Body of pancreas (tissue), 4 donors: ENCODE measurements around the gene MAMDC2. TPM values are rescaled to one million over a fixed set of nuclear protein-coding genes. Genes with fewer than 3 reads are reported as not detected.

Source experiments
- ATAC-seq: fragments of 150-250 bp; one replicate; pipeline ENCODE4 v1.9.1; 2016
- DNase-seq, 4 donors: peaks; one replicate each; pipeline ENCODE4 v3.0.0-alpha.2; 2019
- H3K27ac ChIP-seq, 4 donors: fragments of 200-600 bp; sonication (generic); 1 replicate in 3 of 4; 2 replicates in 1 of 4; pipeline versions ENCODE4 v1.5.1 to v1.6.1; 2016 to 2019; ENCODE audit warnings: mild to moderate bottlenecking in 1 of 4, mixed read lengths in 1 of 4, moderate library complexity in 1 of 4
- H3K27me3 ChIP-seq, 2 donors: fragments of 200-600 bp; sonication (generic); one replicate each; pipeline ENCODE4 v1.6.0; 2016; ENCODE audit warnings: mild to moderate bottlenecking in 1 of 2
- H3K36me3 ChIP-seq, 2 donors: fragments of 200-600 bp; sonication (generic); replicated peaks in 1 of 2; 2 replicates each; pipeline ENCODE4 v1.5.1; 2016; ENCODE audit warnings: low read depth in 2 of 2; ENCODE audit not compliant: insufficient read depth in 1 of 2
- H3K4me1 ChIP-seq: fragments of 200-600 bp; sonication (generic); one replicate; pipeline ENCODE4 v1.6.0; 2016
- H3K4me3 ChIP-seq, 2 donors: fragments of 200-600 bp; sonication (generic); 1 replicate in 1 of 2; 2 replicates in 1 of 2; pipeline ENCODE4 v1.5.1; 2016 to 2019
- H3K9me3 ChIP-seq, 3 donors: fragments of 200-600 bp; sonication (generic); 1 replicate in 2 of 3; 2 replicates in 1 of 3; pipeline ENCODE4 v1.5.1; 2016
- POLR2A ChIP-seq, 3 donors: fragments of 450-650 bp; IDR thresholded peaks; one replicate each; pipeline ENCODE4 v1.6.1; 2016; ENCODE audit warnings: antibody characterized with exemption in 3 of 3, mild to moderate bottlenecking in 2 of 3
- WGBS, 2 donors: methylation state at CpG; one replicate each; pipeline ENCODE4 v1.1.5; 2017; 5-methylcytosine and 5-hydroxymethylcytosine counted together
- intact Hi-C: fragments of 100-400 bp; cut with DNase I; formaldehyde crosslinking; loops from one replicate; pipeline ENCODE4 v1.15.1; 2023
- total RNA-seq, 2 donors: library from RNA; depleted of rRNA; stranded (reverse); fragments of >200 nt; gene quantifications; one replicate each; pipeline ENCODE4 v1.1.0, GENCODE V29; 2016
- TF ChIP-seq, protein P1 (sequence below), 7 experiments: fragments of 450-650 bp in 4 of 7; fragments of 200-600 bp in 3 of 7; sonication (generic) in 3 of 7; IDR thresholded peaks; one replicate each; pipeline ENCODE4 v1.5.1; 2016 to 2019; ENCODE audit warnings: antibody characterized with exemption in 7 of 7

MAMDC2 gene
- total RNA-seq, 2 donors from 2014 or later = 4.0 to 17.1 TPM

- peak; percentile 64 to 85 (median 75) for DNase-seq
- H3K27ac ChIP-seq = peak overlapping the region in 3 of 4 donors; percentile 6 to 78 (median 69)
- peak; percentile 88 for ATAC-seq
- 11 to 19% methylated on average over 2 of the region's 2 CpGs for WGBS, 2 donors
- intact Hi-C loops = no loop called here
- H3K4me3 ChIP-seq = no peak overlapping the region
- H3K9me3 ChIP-seq = no peaks in the 10 kb centered on the region
- TF ChIP-seq, protein P1, sequence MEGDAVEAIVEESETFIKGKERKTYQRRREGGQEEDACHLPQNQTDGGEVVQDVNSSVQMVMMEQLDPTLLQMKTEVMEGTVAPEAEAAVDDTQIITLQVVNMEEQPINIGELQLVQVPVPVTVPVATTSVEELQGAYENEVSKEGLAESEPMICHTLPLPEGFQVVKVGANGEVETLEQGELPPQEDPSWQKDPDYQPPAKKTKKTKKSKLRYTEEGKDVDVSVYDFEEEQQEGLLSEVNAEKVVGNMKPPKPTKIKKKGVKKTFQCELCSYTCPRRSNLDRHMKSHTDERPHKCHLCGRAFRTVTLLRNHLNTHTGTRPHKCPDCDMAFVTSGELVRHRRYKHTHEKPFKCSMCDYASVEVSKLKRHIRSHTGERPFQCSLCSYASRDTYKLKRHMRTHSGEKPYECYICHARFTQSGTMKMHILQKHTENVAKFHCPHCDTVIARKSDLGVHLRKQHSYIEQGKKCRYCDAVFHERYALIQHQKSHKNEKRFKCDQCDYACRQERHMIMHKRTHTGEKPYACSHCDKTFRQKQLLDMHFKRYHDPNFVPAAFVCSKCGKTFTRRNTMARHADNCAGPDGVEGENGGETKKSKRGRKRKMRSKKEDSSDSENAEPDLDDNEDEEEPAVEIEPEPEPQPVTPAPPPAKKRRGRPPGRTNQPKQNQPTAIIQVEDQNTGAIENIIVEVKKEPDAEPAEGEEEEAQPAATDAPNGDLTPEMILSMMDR (IDR thresholded peaks at IDR 0.05) = no peak
- TF ChIP-seq POLR2A (IDR thresholded peaks at IDR 0.05) = no peak
- no peaks in the 10 kb centered on the region for H3K27me3 ChIP-seq
- H3K4me1 ChIP-seq = peaks cover 26% of the 10 kb centered on the region
- H3K36me3 ChIP-seq = no peaks in the 10 kb centered on the region
Measured at GRCh38 chr9:70053864-70054263, 10.2 kb downstream of the MAMDC2 start.

DNA sequence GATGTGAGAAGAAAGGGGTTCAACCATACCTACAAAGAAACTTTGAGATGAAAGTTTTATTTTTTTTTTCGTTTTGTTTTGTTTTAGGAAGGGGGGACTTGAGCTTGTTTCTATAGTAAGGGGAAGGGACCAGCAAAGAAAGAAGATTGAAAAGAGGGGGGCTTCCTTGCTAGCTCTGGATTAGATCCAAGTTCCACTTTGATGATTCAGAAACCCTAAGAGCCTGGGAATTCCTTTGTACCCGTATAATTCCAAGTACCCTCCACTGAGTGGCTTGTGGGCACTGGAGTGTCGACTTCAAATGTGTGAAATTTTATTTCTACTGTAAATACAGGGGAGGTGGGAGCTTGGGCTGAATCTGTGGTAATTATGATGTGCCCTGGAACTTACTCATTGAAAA lies 10.9 kb downstream of the MAMDC2 start:
- Histone ChIP-seq H3K27ac (peak overlapping the region in 1 of 4 donors; percentile 78), H3K27me3 (no peaks in the 10 kb centered on the region), H3K9me3 (no peaks in the 10 kb centered on the region), H3K36me3 (no peaks in the 10 kb centered on the region), H3K4me1 (peaks cover 26% of the 10 kb centered on the region), H3K4me3 (no peak overlapping the region)
- intact Hi-C loops = no loop called here
- 65 to 80% methylated on average over 3 of the region's 3 CpGs for WGBS, 2 donors
- TF ChIP-seq POLR2A (IDR thresholded peaks at IDR 0.05) = no peak
- TF ChIP-seq, protein P1 (IDR thresholded peaks at IDR 0.05) = no peak
- DNase-seq = no peak
- ATAC-seq = no peak

DNA sequence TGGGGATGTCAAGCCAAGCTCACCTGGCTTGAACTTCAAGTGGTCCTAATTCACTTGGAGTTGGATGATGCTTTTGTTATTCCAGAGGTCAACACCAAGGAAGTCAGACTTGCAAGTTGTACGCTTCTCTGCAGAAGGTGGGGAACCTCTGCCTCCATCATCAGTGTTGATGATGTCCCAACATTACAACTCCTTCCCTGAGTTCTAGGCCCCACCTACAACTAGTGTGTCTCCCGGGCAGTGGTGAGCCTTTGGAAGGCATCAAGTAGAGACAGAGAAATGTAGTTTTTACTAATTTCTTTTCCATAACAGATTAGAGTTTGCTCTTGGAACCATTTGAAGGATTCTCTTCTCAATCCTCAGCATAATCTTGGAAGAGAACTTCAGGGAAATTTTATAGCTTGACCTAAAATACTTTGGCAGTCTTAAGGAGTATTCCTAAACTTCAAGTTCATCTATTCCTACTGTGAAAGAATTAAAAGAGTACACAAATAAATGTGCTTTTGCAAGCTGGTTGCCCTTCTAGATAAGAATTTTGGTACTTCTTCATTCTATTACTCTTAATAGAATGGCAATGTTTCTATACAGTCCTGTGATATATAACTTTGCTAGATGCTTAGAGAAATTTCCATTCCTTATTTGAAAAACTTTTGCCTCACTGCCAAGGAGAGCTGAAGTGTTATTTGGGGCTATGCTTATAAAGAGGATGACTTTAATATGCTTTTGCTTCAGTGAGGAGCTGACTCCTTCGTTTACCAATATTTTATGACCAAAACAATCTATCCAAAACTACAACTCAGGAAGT lies 12.0 kb downstream of the MAMDC2 start:
- no peaks in the 10 kb centered on the region for H3K36me3 ChIP-seq
- no peaks in the 10 kb centered on the region for H3K9me3 ChIP-seq
- intact Hi-C loops = no loop called here
- no peak overlapping the region for H3K27ac ChIP-seq
- WGBS, 2 donors = 82 to 83% methylated on average over 3 of the region's 3 CpGs
- H3K4me3 ChIP-seq = no peak overlapping the region
- no peak for TF ChIP-seq POLR2A (IDR thresholded peaks at IDR 0.05)
- TF ChIP-seq, protein P1 (IDR thresholded peaks at IDR 0.05) = no peak
- no peak for ATAC-seq
- DNase-seq = no peak
- H3K27me3 ChIP-seq = no peaks in the 10 kb centered on the region
- H3K4me1 ChIP-seq = peaks cover 26% of the 10 kb centered on the region

GRCh38 chr9:70056211-70056944 lies 12.7 kb downstream of the MAMDC2 start:
- DNase-seq = no peak
- Histone ChIP-seq H3K27ac (no peak overlapping the region), H3K9me3 (no peaks in the 10 kb centered on the region), H3K36me3 (no peaks in the 10 kb centered on the region), H3K27me3 (no peaks in the 10 kb centered on the region), H3K4me3 (no peak overlapping the region), H3K4me1 (peaks cover 26% of the 10 kb centered on the region)
- no peak for ATAC-seq
- TF ChIP-seq, protein P1 (IDR thresholded peaks at IDR 0.05) = no peak
- TF ChIP-seq POLR2A (IDR thresholded peaks at IDR 0.05) = no peak
- WGBS, 2 donors = 89 to 94% methylated on average over 10 of the region's 10 CpGs
- intact Hi-C loops = no loop called here
